ENCODE measurements around the gene SYNGR3.

DNA sequence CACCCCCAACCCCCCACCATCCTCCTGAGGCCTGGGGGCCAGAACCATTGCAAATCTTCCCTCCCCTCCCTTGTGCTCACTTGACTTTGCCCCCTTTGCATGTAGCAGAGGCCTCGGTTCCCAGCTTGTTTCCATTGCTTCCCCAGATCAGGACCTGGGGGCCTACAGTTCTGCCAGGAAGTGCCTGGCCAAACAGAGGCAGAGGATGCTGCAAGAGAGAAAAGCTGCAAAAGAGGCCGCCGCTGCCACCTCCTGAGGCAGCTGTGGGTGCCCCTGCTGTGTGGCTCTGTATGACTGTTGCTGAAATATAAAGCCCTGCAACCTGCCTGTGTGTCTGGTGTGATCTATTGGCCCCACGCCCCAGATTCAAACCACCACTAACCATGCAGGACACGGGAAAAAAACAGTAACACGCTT is 28.1 kb upstream of the SYNGR3 start:
- TF ChIP-seq CTCF (conservative IDR thresholded peaks at IDR 0.05 in 1 of 2, IDR thresholded peaks at IDR 0.05 in 1 of 2; ENCODE audit: low read depth in 1 of 2, low read length in 2 of 2) (no peak), EZH2 (IDR thresholded peaks at IDR 0.05; ENCODE audit: low read length, missing control alignments) (no peak)

Measured in fibroblast of lung (primary cell).